VCaP (cell line): ENCODE data around the gene CYB561D1.

Experiments
- H3K27ac ChIP-seq: fragments of 450-650 bp; 2 replicates; pipeline ENCODE4 v1.5.1; 2017
- CTCF ChIP-seq: fragments of 450-650 bp; conservative IDR thresholded peaks from 2 replicates; pipeline ENCODE4 v1.5.1; 2017; ENCODE audit warnings: mild to moderate bottlenecking, moderate library complexity

CYB561D1 gene

GRCh38 chr1:109513110-109513710 is 19.3 kb downstream of the CYB561D1 start:
- H3K27ac ChIP-seq = no peak overlapping the region
- TF ChIP-seq CTCF = no peak

- H3K27ac ChIP-seq = no peak overlapping the region
- TF ChIP-seq CTCF = no peak
These were observed 21.0 kb downstream of the CYB561D1 start for GRCh38 chr1:109514846-109515245.

- no peak overlapping the region for H3K27ac ChIP-seq
- no peak for TF ChIP-seq CTCF
These were observed 23.0 kb downstream of the CYB561D1 start for GRCh38 chr1:109516872-109517271.

GRCh38 chr1:109517337-109517736 is 23.4 kb downstream of the CYB561D1 start:
- no peak overlapping the region for H3K27ac ChIP-seq
- no peak for TF ChIP-seq CTCF

GRCh38 chr1:109521002-109521951 is 27.4 kb downstream of the CYB561D1 start:
- TF ChIP-seq CTCF = no peak
- no peak overlapping the region for H3K27ac ChIP-seq

- TF ChIP-seq CTCF = no peak
- H3K27ac ChIP-seq = no peak overlapping the region
These were observed 28.1 kb downstream of the CYB561D1 start for GRCh38 chr1:109522026-109522425.

GRCh38 chr1:109523706-109524105 is 29.8 kb downstream of the CYB561D1 start:
- H3K27ac ChIP-seq = no peak overlapping the region
- TF ChIP-seq CTCF = no peak
